Measurements from ENCODE around the gene NAPG.
"Not testable (repeated sequence)": the region's sequence is repeated elsewhere in the genome, so short reads cannot be mapped to it uniquely, and the experiment has no call there.

GRCh38 chr18:10569941-10570340 is 44.1 kb downstream of the NAPG start:
- TF ChIP-seq POLR2AphosphoS5 (IDR thresholded peaks at IDR 0.05) = not testable (repeated sequence)
- TF ChIP-seq, protein P1, sequence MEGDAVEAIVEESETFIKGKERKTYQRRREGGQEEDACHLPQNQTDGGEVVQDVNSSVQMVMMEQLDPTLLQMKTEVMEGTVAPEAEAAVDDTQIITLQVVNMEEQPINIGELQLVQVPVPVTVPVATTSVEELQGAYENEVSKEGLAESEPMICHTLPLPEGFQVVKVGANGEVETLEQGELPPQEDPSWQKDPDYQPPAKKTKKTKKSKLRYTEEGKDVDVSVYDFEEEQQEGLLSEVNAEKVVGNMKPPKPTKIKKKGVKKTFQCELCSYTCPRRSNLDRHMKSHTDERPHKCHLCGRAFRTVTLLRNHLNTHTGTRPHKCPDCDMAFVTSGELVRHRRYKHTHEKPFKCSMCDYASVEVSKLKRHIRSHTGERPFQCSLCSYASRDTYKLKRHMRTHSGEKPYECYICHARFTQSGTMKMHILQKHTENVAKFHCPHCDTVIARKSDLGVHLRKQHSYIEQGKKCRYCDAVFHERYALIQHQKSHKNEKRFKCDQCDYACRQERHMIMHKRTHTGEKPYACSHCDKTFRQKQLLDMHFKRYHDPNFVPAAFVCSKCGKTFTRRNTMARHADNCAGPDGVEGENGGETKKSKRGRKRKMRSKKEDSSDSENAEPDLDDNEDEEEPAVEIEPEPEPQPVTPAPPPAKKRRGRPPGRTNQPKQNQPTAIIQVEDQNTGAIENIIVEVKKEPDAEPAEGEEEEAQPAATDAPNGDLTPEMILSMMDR (IDR thresholded peaks at IDR 0.05) = not testable (repeated sequence)
